ENCODE measurements around the gene ABRAXAS1.

Gene ABRAXAS1

DNA sequence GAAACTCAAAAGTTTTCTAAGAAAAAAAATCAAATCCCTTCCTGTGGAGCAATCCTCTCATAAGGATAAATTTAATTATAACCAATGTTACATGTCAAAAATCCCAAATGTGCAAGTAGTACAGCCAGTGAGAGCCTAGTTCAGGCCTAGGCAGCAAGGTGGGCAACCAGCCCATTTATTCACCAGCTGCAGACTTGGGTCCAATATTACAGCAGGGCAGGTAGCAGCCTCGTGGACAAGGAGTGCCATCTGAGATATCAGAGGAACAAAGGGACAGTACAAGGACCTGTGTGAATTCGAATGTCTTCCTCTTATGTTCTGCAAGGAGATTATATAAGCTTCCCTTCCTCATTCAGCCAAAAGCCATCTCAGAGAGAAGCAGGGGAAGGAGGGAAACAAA is 35.9 kb downstream of the ABRAXAS1 start:
- no peak for DNase-seq (ENCODE audit: low read depth)

DNA sequence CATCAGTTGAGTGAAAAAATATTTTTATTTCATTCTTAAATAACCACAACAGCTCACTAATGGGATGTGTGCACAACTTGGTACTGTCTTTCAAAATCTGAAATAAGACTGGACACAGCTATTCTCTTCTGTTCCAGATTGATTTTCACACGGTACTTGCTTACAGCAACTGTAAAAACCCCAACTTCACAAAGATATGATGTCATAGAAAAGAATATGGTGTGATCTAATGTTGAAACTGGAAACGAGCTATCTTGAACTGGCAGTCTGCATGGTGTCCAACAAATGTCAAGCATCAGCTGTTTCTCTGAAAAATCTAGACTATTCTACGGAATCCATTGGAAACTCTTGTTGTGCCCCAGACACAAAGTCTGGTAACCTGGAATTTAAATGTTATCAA is 44.0 kb downstream of the ABRAXAS1 start:
- DNase-seq (ENCODE audit: low read depth) = no peak

DNA sequence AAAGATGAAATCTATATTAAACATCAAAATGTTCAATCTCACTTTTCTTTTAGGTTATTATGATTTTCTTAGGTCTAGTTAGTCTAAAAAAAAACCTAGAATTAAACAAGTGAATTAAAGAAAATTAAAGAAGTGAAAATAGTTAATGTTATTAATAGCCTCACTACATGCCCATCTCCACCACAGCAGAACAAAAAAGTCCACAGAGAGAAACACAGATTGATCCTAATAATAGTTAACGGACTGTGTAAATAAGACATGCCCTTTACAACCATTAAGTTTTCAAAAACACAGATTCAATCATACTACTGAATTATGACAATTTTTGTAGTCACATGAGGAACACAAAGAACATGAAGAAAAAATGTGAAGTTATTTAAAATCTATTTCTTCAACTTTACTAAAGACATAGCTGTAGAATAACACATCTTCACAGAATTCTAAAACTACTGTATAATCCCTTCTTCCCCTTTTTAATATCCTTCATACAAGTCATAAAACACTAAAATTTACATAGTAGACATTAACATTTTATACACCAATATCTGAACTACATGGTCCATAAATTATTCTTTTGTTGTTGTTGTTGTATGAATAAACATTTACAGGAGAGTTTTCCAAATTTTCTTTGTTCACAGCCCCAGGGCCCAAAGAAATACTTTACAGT is 44.6 kb downstream of the ABRAXAS1 start:
- no peak for DNase-seq (ENCODE audit: low read depth)

DNA sequence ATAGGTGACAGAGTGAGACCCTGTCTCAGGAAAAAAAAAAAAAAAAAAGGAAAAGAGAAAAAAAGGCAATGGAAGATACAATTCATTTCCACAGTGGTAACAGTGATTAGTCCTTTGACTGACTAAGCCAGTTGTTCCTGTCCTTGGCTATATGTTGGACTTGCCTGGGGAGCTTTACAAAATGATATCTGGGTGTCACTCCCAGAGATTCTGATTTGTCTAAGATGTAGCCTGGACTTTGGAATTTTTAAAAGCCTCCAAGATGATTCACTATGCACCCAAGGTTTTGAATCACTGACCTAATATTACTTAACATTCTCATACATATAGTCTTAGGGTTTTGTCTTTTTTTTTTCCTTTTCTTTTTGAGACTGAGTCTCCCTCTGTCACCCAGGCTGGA is 46.2 kb downstream of the ABRAXAS1 start:
- DNase-seq (ENCODE audit: low read depth) = no peak

DNA sequence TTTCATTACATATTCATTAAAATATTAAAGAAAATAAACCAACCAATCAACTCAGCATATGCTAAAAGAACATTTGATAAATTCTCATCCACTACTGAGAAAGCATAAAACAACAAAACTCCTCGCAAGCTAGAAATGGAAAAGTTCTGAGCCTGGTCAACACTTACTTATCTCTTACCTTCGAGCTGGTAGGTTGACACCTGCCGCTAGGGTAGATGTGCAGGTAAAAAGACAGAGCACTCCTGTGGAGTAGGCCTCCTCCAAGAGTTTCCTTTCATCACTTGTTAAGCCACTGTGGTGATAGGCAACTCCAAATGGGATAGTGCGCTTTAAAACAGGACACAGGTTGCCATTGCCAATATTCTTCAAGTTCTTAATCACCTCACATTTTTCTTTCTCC is 48.2 kb downstream of the ABRAXAS1 start:
- DNase-seq (ENCODE audit: low read depth) = no peak

DNA sequence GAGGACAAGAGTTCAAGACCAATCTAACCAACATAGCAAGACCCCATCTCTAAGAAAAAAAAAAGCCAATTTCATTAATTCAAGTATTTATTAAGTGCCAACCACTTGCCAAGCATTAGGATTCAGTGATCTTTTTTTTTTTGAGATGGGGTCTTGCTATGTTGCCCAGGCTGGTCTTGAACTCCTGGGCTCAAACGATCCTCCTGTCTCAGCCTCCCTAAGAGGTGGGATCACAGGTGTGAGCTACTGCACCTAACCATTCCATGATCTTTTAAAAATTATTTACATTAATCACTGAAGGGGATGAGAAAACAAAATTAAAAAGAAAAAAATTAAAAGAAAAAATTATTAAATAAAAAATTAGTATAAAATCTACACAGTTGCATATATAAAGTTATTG is 53.7 kb downstream of the ABRAXAS1 start:
- no peak for DNase-seq (ENCODE audit: low read depth)

DNA sequence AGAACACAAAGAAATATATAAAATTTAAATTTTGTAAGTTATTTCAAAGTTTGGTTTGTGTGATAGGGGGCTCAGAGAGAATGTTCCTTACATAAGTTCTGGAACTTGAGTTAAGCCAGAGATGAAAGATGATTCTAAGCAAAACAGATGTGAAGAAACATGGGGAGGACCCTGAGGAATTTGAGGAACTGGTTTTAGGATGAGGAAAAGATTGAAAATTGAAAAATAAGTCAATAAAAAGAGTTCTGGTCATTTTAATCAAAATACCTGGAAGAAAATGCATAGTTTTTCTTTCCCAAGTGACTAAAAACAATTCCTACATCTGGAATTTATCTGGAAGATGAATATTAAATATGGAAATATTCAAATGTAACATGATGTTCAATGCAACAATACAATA is 66.7 kb downstream of the ABRAXAS1 start:
- no peak for DNase-seq (ENCODE audit: low read depth)

DNA sequence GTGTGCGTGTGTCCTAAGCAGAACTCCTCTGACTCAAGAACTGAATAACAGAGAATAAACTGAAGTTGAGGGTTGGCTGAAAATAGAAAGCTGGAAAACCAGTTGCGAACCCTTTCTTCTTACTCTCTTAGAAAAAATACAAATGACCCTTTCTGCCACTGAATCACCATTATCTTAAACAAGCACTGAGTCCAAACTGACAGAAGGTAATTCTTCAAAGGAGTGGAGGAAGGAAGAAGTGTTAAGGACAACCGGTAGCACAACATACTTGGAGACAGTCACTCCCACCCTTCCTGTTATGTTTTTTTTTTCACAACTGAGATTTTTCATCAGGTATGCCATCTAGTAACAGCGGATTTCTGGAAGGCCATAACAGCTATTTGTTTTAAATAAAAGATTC is 67.3 kb downstream of the ABRAXAS1 start:
- DNase-seq (ENCODE audit: low read depth) = no peak

DNA sequence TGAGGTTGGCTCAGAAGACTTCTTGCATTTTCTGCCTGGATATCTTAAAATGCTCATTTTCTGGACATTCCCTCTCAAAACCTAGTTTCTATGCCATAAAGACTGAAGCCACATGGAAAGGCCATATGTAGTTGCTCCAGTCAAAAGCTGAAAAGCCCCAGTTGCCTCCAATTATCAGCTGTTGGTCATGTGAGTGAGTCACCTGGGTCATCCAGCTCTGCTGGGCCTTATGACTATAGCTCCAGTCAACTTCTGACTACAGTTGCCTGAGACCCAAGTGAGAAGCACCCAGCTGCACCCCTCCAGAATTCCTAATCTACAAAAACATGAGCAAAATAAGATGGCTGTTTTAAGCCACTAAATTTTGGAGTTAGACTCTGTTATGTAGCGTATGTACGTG is 71.2 kb downstream of the ABRAXAS1 start:
- no peak for DNase-seq (ENCODE audit: low read depth)
